Gastrocnemius medialis (tissue), 4 donors: ENCODE data around the gene NOL9. TPM values are rescaled to one million over a fixed set of nuclear protein-coding genes. Genes with fewer than 3 reads are reported as not detected.

ENCODE experiments used
- ATAC-seq, 2 donors: fragments of 150-250 bp; one replicate each; pipeline ENCODE4 v1.9.1; 2016
- DNase-seq, 2 donors: peaks; one replicate each; pipeline ENCODE4 v3.0.0-alpha.2; 2019
- H3K27ac ChIP-seq, 4 donors: fragments of 200-600 bp; sonication (generic); 1 replicate in 1 of 4; 2 replicates in 3 of 4; pipeline ENCODE4 v1.5.1; 2016 to 2018; ENCODE audit warnings: mild to moderate bottlenecking in 2 of 4, moderate library complexity in 1 of 4
- H3K27me3 ChIP-seq, 3 donors: fragments of 200-600 bp; sonication (generic) in 2 of 3; 1 replicate in 1 of 3; 2 replicates in 2 of 3; pipeline versions ENCODE4 v1.5.1 to v1.6.0; 2016 to 2019; ENCODE audit warnings: mild to moderate bottlenecking in 1 of 3, moderate library complexity in 1 of 3
- H3K36me3 ChIP-seq, 2 donors: fragments of 200-600 bp; sonication (generic) in 1 of 2; one replicate each; pipeline ENCODE4 v1.5.1; 2017 to 2018
- H3K4me1 ChIP-seq, 2 donors: fragments of 200-600 bp; sonication (generic) in 1 of 2; one replicate each; pipeline ENCODE4 v1.5.1; 2016 to 2017; ENCODE audit warnings: mild to moderate bottlenecking in 2 of 2
- H3K4me3 ChIP-seq, 4 donors: fragments of 200-600 bp; sonication (generic) in 3 of 4; 1 replicate in 1 of 4; 2 replicates in 3 of 4; pipeline ENCODE4 v1.5.1; 2016 to 2019; ENCODE audit warnings: mild to moderate bottlenecking in 2 of 4
- H3K9me3 ChIP-seq, 3 donors: fragments of 200-600 bp; sonication (generic) in 2 of 3; 1 replicate in 1 of 3; 2 replicates in 2 of 3; pipeline ENCODE4 v1.5.1; 2016 to 2019
- POLR2A ChIP-seq, 2 donors: fragments of 450-650 bp; IDR thresholded peaks; one replicate each; pipeline ENCODE4 v1.6.1; 2017; ENCODE audit warnings: antibody characterized with exemption in 2 of 2, mild to moderate bottlenecking in 2 of 2, moderate library complexity in 2 of 2
- in situ Hi-C, 4 donors: fragments of 200-750 bp; cut with MboI; loops; one replicate each; pipeline versions ENCODE4 v1.15.0 to v1.8.0; 2017; ENCODE audit warnings: low sequenced_read_pairs in 4 of 4
- intact Hi-C: fragments of 100-400 bp; cut with DNase I; formaldehyde crosslinking; loops from one replicate; pipeline ENCODE4 v1.15.1; 2023; ENCODE audit warnings: low total_unique reads
- total RNA-seq, 4 donors: library from RNA; depleted of rRNA; stranded (reverse); fragments of >200 nt; gene quantifications; one replicate each; pipeline versions ENCODE4 v1.1.0 to v1.2.3, GENCODE V29; 2016
- TF ChIP-seq, protein P1 (sequence below), 5 experiments: fragments of 450-650 bp in 3 of 5; fragments of 200-600 bp in 2 of 5; sonication (generic) in 2 of 5; IDR thresholded peaks in 4 of 5; conservative IDR thresholded peaks in 1 of 5; 1 replicate in 4 of 5; 2 replicates in 1 of 5; pipeline ENCODE4 v1.5.1; 2016 to 2019; ENCODE audit warnings: antibody characterized with exemption in 5 of 5, mild to moderate bottlenecking in 3 of 5, moderate library complexity in 3 of 5

Gene NOL9
- total RNA-seq, 4 donors from 2014 or later: 13.6 to 33.0 (median 21.9) TPM

DNA sequence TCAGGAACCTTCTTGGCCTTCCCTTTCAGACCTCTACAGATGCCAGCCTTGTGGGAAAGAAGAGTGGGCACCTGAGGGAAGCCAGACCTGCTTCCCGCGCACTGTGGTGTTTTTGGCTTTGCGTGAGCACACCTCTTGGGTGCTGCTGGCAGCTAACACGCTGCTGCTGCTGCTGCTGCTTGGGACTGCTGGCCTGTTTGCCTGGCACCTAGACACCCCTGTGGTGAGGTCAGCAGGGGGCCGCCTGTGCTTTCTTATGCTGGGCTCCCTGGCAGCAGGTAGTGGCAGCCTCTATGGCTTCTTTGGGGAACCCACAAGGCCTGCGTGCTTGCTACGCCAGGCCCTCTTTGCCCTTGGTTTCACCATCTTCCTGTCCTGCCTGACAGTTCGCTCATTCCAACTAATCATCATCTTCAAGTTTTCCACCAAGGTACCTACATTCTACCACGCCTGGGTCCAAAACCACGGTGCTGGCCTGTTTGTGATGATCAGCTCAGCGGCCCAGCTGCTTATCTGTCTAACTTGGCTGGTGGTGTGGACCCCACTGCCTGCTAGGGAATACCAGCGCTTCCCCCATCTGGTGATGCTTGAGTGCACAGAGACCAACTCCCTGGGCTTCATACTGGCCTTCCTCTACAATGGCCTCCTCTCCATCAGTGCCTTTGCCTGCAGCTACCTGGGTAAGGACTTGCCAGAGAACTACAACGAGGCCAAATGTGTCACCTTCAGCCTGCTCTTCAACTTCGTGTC, 24.5 kb upstream of the NOL9 start:
- in situ Hi-C loops: loop anchor here in 1 of 4 donors (10.0 kb wide), 1 partner anchor 56 kb away; no protein-coding TSS in a partner anchor
- Histone ChIP-seq H3K36me3 (no peaks in the 10 kb centered on the region), H3K4me1 (peaks cover 17 to 23% of the 10 kb centered on the region in 2 donors), H3K4me3 (peak overlapping the region in 3 of 4 donors; percentile 80 to 89 (median 82)), H3K27me3 (no peaks in the 10 kb centered on the region), H3K9me3 (no peaks in the 10 kb centered on the region), H3K27ac (peak overlapping the region; percentile 91 to 98 (median 96))
- no peak for ATAC-seq
- intact Hi-C loops: loop anchor here (1.0 kb wide), 2 partner anchors 24 to 35 kb away; partner anchors contain the start of genes NOL9 and PHF13
- no peak for DNase-seq
- TF ChIP-seq POLR2A (IDR thresholded peaks at IDR 0.05): no peak
- TF ChIP-seq, protein P1, sequence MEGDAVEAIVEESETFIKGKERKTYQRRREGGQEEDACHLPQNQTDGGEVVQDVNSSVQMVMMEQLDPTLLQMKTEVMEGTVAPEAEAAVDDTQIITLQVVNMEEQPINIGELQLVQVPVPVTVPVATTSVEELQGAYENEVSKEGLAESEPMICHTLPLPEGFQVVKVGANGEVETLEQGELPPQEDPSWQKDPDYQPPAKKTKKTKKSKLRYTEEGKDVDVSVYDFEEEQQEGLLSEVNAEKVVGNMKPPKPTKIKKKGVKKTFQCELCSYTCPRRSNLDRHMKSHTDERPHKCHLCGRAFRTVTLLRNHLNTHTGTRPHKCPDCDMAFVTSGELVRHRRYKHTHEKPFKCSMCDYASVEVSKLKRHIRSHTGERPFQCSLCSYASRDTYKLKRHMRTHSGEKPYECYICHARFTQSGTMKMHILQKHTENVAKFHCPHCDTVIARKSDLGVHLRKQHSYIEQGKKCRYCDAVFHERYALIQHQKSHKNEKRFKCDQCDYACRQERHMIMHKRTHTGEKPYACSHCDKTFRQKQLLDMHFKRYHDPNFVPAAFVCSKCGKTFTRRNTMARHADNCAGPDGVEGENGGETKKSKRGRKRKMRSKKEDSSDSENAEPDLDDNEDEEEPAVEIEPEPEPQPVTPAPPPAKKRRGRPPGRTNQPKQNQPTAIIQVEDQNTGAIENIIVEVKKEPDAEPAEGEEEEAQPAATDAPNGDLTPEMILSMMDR (IDR thresholded peaks at IDR 0.05 in 4 of 5, conservative IDR thresholded peaks at IDR 0.05 in 1 of 5): no peak

GRCh38 chr1:6577831-6578525, 23.7 kb upstream of the NOL9 start:
- in situ Hi-C loops: loop anchor here in 1 of 4 donors (10.0 kb wide), 1 partner anchor 57 kb away; no protein-coding TSS in a partner anchor
- H3K4me1 ChIP-seq: peaks cover 17 to 23% of the 10 kb centered on the region in 2 donors
- H3K27me3 ChIP-seq: no peaks in the 10 kb centered on the region
- intact Hi-C loops: no loop called here
- no peaks in the 10 kb centered on the region for H3K36me3 ChIP-seq
- ATAC-seq: no peak
- H3K9me3 ChIP-seq: no peaks in the 10 kb centered on the region
- no peak overlapping the region for H3K4me3 ChIP-seq
- TF ChIP-seq, protein P1 (IDR thresholded peaks at IDR 0.05 in 4 of 5, conservative IDR thresholded peaks at IDR 0.05 in 1 of 5): no peak
- no peak for TF ChIP-seq POLR2A (IDR thresholded peaks at IDR 0.05)
- DNase-seq: no peak
- H3K27ac ChIP-seq: no peak overlapping the region

- H3K9me3 ChIP-seq: no peaks in the 10 kb centered on the region
- no peak overlapping the region for H3K4me3 ChIP-seq
- H3K4me1 ChIP-seq: peaks cover 6% of the 10 kb centered on the region in 2 donors
- H3K27me3 ChIP-seq: no peaks in the 10 kb centered on the region
- TF ChIP-seq, protein P1 (IDR thresholded peaks at IDR 0.05 in 4 of 5, conservative IDR thresholded peaks at IDR 0.05 in 1 of 5): no peak
- no peak for TF ChIP-seq POLR2A (IDR thresholded peaks at IDR 0.05)
- intact Hi-C loops (no loop called here), in situ Hi-C loops (loop anchor here in 1 of 4 donors (10.0 kb wide), 1 partner anchor 60 kb away; no protein-coding TSS in a partner anchor)
- DNase-seq (no peak), ATAC-seq (no peak)
- H3K27ac ChIP-seq: no peak overlapping the region
- H3K36me3 ChIP-seq: no peaks in the 10 kb centered on the region
Observed at GRCh38 chr1:6574818-6575217, 20.5 kb upstream of the NOL9 start.

- Histone ChIP-seq H3K4me3 (no peak overlapping the region), H3K4me1 (peaks cover 1 to 2% of the 10 kb centered on the region in 2 donors), H3K9me3 (no peaks in the 10 kb centered on the region), H3K36me3 (no peaks in the 10 kb centered on the region), H3K27me3 (no peaks in the 10 kb centered on the region), H3K27ac (no peak overlapping the region)
- ATAC-seq: no peak
- no peak for DNase-seq
- TF ChIP-seq, protein P1 (IDR thresholded peaks at IDR 0.05 in 4 of 5, conservative IDR thresholded peaks at IDR 0.05 in 1 of 5): no peak
- TF ChIP-seq POLR2A (IDR thresholded peaks at IDR 0.05): no peak
- in situ Hi-C loops: loop anchor here in 1 of 4 donors (10.0 kb wide), 1 partner anchor 61 kb away; no protein-coding TSS in a partner anchor
- intact Hi-C loops: no loop called here
Observed at GRCh38 chr1:6574025-6574620, 19.8 kb upstream of the NOL9 start.
